Activated effector memory CD4-positive, alpha-beta T cell treated with Interleukin-2 at 50 U/mL for 16 hours (primary cell): ENCODE measurements around the gene PCBD1.
"Not testable (repeated sequence)": the region's sequence is repeated elsewhere in the genome, so short reads cannot be mapped to it uniquely, and the experiment has no call there.

Experiments
- DNase-seq: peaks from one replicate; pipeline ENCODE4 v3.0.0-alpha.2; 2020

PCBD1 gene

GRCh38 chr10:70861495-70862197 is 26.7 kb downstream of the PCBD1 start:
- DNase-seq = not testable (repeated sequence)

DNA sequence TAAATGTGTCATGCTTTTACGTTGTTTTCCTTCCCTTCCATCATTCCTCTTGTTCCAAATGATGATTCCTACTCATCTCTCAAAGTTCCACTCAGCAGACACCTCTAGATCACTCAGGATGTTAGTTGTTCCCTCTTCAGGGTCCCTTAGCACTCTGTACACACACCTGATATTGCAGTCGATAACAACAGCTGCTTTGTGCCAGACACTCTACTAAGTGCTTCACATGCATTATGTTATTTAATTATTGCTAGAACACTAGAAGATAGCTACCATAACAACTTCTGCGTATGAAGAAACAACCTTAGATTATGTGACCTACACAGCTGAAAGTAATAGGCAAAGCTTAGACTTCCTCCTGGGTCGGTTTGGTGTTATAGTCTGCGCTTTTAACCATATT is 29.6 kb downstream of the PCBD1 start:
- DNase-seq = no peak

DNA sequence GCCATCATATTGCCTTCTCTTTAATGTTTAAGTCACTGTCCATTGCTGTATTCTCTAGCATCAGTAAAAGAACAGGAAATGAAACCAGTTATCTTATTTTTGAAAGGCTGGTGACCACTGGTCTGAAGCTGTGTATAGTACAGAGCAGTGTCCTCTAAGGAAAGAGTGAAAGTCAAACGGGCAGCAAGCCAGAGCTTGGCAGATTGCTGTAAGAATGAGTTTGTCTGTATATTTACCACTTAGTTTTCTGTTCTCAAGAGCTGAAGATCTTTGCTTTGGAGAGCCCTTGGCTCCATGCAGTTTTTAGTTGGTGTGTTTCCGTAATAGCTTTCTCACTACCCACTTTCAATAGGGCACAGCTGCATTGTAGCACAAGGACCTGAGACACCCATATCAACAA is 31.9 kb downstream of the PCBD1 start:
- DNase-seq = no peak

DNA sequence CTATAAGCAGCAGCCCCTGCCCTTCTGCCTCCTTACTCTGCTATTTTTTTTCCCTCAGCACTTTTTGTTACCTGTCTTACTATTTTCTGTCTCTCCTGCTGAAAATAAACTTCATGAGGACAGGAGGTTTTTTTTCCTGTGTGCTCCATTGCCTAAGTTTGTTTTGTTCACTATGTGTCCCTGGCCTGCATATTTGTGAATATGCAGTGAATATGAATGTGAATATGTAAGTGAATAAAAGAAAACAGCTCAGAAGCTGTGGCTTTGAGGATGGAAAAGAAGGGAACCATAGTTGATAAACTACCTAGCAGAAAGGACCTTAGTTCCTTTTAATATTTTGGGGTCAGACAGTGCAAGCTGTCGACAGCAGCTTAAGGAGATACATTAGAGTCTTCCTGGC is 34.9 kb downstream of the PCBD1 start:
- no peak for DNase-seq

DNA sequence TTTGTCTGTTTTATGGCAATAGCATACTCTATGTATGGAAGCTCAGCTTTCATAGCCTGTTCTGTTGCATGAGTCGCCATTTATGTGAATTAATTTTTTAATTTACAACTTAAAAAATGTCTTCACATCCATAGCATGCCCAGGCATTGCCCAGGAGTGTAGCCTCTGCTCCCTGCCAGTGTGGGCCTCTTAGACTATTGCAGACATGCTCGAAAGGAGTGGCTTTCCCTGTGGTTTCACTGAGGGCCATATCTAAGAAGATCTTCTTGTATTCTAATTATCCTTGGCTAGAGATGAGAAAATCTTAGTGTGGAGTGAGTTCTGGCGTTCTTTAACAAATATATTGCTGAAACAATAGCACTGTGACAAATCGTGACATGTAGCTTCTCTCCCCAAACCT is 35.3 kb downstream of the PCBD1 start:
- no peak for DNase-seq

GRCh38 chr10:70851597-70852475 is 36.5 kb downstream of the PCBD1 start:
- DNase-seq = no peak

GRCh38 chr10:70850097-70850496 is 38.3 kb downstream of the PCBD1 start:
- DNase-seq = no peak

DNA sequence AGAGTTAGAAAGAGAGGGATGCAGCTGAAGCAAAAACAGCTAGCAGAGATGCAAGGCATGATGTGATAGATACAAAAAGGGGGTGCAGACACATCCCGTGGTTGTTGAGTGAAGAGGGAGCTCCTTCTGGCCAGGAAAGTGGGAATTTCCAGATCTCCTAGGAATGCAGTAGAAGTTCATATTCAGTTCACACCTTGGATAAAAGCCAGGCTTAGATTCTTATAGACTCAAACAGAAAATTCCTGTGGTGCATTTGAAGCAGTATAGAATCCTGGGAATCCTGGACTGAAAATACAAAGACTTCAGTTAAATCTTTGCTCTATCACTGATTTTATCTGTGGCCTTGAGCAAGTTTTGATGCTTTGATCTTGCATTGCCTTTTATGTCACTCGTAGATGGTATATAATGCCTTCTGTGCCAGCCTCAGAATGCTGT is 38.8 kb downstream of the PCBD1 start:
- no peak for DNase-seq

GRCh38 chr10:70847659-70848360 is 40.6 kb downstream of the PCBD1 start:
- DNase-seq = no peak

GRCh38 chr10:70846795-70847194 is 41.6 kb downstream of the PCBD1 start:
- DNase-seq = no peak

DNA sequence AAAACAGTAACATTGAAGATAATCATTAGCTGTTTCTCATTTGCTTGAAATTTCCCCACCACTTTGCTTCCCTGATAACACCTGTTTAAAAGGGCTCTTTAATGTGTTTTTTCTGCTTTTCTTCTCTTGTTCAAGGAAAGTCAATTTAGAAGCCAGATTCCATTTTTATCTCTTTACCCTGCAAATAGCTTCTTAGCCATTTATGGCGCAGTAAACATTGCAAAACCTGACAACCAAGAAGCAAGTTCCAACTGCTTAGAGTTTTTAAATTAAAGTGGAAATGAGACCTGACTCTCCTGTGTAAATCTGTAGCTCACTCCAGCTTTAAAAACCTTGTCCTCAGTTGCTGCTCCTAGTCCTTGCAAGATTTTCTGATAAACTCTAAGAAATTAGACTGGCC is 42.5 kb downstream of the PCBD1 start:
- no peak for DNase-seq

DNA sequence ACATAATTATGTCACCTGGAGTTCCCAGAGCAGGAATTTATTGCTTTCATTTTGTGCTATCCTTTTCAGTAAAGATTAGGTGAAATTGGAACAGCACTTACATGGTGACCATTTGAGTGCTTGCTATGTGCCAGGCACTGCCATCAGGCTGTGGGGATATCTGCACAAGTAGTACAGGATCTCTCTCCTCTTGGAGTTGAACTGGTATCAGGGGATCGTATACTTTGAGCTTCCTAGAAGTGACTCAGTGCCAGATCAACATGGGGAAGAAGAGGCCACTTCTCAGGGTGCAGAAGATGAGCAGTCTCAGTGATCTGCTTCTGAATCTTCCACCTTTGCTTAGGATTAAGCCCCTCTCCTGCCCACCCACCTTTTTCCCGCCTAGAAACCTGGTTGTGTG is 43.1 kb downstream of the PCBD1 start:
- DNase-seq = no peak

DNA sequence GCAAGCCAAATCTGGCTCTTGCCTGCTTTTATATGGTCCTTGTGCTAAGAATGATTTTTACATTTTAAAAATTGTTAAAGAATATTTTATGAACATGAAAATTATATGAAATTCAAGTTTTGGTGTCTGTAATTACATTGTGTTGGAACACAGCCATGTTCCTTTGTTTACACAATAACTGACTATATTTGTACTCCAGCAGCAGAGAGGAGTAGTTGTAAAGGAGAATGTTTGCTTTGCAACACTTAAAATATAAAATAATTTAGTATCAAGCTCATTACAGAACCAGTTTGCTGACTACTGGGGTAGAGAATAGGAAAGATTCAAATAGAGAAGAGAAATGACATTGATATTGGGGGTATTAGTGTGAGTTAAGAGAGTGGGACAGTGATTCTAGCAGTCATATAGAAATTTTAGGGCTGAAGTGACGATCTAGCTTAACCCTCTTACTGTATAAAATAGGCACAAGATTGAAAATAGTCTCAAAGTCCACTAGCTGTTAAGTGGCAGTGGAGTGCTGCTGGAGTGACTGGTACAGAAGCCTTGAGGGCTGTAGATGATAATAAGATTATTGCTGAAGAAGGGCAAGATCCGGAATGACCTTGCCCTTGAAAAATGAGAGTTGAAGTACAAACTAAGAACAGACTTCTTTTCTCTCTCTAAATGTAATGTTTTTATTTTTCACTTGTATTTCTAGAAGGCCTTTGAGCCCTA is 44.4 kb downstream of the PCBD1 start:
- DNase-seq = no peak

GRCh38 chr10:70843333-70843732 is 45.0 kb downstream of the PCBD1 start:
- no peak for DNase-seq

DNA sequence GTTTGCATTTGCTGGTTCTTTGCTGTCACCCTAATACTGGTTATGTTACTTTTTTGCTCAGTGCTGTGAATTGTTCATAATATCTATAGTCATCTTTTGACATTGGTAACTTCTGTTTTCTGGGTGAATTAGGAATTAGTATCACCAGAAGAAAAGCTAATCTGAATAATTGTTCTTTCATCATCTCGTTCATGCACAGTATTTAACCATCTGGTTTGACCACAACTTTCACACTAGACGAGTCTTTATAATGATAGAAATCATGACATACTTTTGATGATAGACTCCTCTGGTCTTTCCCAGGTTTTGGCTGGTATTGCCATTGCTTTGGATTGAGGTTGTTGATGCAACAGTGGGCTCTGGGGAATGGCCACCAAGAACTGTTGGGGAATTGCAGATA is 47.5 kb downstream of the PCBD1 start:
- no peak for DNase-seq

DNA sequence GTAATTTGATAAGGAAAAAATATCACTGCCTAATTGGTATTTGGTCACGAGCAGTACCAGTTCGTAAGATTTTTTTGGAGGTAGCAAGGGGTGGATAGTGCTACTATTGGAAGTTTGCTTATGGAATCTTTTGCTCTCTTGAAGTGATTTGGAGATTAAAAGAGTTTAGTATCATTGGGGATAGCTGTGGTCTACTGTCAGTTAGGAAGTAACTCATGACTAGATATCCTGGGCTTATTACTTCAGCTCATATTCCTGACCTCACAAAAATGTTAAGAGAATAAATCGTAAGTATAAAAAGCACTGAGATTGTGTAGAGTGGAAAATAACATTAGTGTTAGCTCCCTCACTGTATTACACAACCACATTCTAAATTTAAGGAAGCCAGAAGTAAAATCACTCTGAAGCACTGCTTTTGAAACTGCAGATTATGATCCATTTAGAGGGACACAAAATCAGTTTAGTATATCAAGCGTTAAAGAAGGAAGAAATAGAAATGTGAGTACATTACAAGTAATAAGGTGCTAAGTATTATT is 50.0 kb downstream of the PCBD1 start:
- DNase-seq = no peak

DNA sequence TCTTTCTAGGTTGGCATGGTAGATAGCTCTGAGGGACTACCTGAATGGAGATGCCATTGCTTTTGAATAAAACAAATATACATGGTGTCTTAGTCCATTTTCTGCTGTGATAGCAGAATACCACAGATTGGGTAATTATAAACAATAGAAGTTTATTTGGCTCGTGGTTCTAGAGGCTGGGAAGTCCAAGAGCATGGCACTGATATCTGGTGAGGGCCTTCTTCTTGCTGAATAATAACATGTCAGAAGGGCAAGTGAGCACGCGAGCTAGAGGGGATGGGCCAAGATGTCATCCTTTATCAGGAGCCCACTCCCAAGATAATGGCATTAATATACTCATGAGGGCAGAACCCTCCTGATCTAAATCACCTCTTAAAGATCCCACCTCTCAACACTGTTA is 50.7 kb downstream of the PCBD1 start:
- DNase-seq = no peak

- no peak for DNase-seq
These were observed 52.0 kb downstream of the PCBD1 start for GRCh38 chr10:70836319-70836718.

DNA sequence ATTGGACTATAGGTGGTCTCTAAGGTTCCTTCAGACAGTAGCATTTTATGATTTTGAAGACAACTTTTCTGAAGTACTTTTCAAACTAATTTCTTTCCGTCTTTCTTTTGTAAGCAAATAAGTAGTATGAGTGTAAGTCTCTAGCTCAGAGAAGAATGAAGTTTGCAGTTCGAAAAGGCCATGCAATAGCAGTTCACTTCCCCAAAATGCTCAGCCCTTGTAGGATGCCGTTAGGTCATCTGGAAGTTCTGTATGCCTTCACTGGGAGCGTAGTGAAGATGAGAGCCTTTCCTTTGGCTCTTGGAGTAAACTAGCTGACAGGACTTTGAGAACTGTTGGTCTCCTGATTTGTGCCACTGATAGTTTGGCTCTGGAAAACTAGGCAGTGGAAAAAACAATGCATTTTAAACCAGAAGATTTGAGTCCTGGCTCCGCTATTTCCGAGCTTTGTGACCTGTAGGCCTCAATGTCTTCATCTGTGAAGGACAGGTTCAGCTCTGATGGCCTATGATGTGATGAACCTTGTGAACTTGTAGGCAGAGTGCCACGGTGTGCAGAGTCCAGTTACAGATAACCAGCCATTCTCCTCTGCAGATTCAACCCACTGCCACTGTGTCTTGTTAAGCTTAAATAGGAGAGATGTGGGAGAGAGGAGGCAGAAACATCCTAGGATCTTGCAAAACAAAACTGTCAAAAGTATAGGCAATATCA is 53.8 kb downstream of the PCBD1 start:
- DNase-seq = no peak

GRCh38 chr10:70834021-70834420 is 54.3 kb downstream of the PCBD1 start:
- no peak for DNase-seq

- DNase-seq = no peak
These were observed 54.8 kb downstream of the PCBD1 start for GRCh38 chr10:70833601-70834000.
